Progenitor cell of endocrine pancreas (in vitro differentiated cells): ENCODE results near the gene RPS6KB1. TPM values are rescaled to one million over a fixed set of nuclear protein-coding genes. Genes with fewer than 3 reads are reported as not detected.

ENCODE experiments used
- DNase-seq: peaks from one replicate; pipeline ENCODE4 v3.0.0; 2021; ENCODE audit warnings: low spot score; ENCODE audit not compliant: unreplicated experiment
- H3K27ac Mint-ChIP-seq: 2 replicates; pipeline ENCODE4 v1.8.0; 2021; ENCODE audit warnings: mild to moderate bottlenecking, moderate library complexity, mixed read lengths
- H3K27me3 Mint-ChIP-seq: 2 replicates; pipeline ENCODE4 v1.8.0; 2021; ENCODE audit warnings: mixed read lengths
- H3K36me3 Mint-ChIP-seq: 2 replicates; pipeline ENCODE4 v1.8.0; 2022; ENCODE audit warnings: mixed read lengths; ENCODE audit not compliant: insufficient read depth
- H3K4me1 Mint-ChIP-seq: 2 replicates; pipeline ENCODE4 v1.8.0; 2021; ENCODE audit warnings: low read depth, mixed read lengths
- H3K4me3 Mint-ChIP-seq: 2 replicates; pipeline ENCODE4 v1.8.0; 2021; ENCODE audit warnings: low read depth, mild to moderate bottlenecking, moderate library complexity, mixed read lengths
- H3K9me3 Mint-ChIP-seq: 2 replicates; pipeline ENCODE4 v1.8.0; 2021; ENCODE audit warnings: low read depth, mixed read lengths
- total RNA-seq: library from RNA; stranded (reverse); gene quantifications from 2 replicates; pipeline ENCODE4 v1.2.1, GENCODE V29; 2021
- TF ChIP-seq, protein P1 (sequence below): fragments of 200-600 bp; sonication (generic); IDR thresholded peaks from one replicate; pipeline ENCODE4 v1.5.0; 2021; ENCODE audit warnings: antibody characterized with exemption, mild to moderate bottlenecking; ENCODE audit not compliant: unreplicated experiment

RPS6KB1 gene
- total RNA-seq, 1 donor from 2014 or later: 48.9 TPM

- H3K36me3 Mint-ChIP-seq: peaks cover 10% of the 10 kb centered on the region
- H3K4me1 Mint-ChIP-seq: peaks cover 20% of the 10 kb centered on the region
- H3K4me3 Mint-ChIP-seq: peak overlapping the region; percentile 99
- TF ChIP-seq, protein P1, sequence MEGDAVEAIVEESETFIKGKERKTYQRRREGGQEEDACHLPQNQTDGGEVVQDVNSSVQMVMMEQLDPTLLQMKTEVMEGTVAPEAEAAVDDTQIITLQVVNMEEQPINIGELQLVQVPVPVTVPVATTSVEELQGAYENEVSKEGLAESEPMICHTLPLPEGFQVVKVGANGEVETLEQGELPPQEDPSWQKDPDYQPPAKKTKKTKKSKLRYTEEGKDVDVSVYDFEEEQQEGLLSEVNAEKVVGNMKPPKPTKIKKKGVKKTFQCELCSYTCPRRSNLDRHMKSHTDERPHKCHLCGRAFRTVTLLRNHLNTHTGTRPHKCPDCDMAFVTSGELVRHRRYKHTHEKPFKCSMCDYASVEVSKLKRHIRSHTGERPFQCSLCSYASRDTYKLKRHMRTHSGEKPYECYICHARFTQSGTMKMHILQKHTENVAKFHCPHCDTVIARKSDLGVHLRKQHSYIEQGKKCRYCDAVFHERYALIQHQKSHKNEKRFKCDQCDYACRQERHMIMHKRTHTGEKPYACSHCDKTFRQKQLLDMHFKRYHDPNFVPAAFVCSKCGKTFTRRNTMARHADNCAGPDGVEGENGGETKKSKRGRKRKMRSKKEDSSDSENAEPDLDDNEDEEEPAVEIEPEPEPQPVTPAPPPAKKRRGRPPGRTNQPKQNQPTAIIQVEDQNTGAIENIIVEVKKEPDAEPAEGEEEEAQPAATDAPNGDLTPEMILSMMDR: no peak
- H3K27ac Mint-ChIP-seq: peak overlapping the region; percentile 99
- no peak for DNase-seq
- no peaks in the 10 kb centered on the region for H3K9me3 Mint-ChIP-seq
- H3K27me3 Mint-ChIP-seq: no peaks in the 10 kb centered on the region
These were observed 534 bp upstream of the RPS6KB1 start for GRCh38 chr17:59892251-59892923.

DNA sequence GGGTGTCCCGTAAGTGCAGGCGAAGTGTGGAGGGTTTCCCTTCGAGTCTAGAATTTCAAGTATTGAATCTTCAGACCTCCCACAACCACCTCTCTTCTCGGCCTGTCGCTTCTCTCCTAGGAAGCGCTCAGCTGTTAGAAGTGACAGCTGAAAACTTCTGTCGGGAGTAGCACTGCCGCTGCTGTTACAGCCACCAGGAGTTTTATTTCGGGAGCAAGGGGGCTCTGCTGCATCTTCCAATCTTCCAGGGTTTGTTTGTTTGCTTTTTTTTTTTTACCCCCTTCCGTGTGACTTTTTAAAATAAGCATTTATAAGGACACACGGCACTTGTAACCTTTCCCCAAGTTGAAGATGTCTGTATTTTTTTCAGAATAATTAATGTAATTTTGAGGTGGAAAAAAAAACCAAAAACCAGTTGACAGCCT lies 767 bp downstream of the RPS6KB1 start:
- Mint-ChIP-seq H3K9me3 (no peaks in the 10 kb centered on the region), H3K4me1 (peaks cover 20% of the 10 kb centered on the region), H3K4me3 (peak overlapping the region; percentile 99), H3K27ac (peak overlapping the region; percentile 99), H3K36me3 (peaks cover 6% of the 10 kb centered on the region), H3K27me3 (no peaks in the 10 kb centered on the region)
- no peak for DNase-seq
- TF ChIP-seq, protein P1: no peak

DNA sequence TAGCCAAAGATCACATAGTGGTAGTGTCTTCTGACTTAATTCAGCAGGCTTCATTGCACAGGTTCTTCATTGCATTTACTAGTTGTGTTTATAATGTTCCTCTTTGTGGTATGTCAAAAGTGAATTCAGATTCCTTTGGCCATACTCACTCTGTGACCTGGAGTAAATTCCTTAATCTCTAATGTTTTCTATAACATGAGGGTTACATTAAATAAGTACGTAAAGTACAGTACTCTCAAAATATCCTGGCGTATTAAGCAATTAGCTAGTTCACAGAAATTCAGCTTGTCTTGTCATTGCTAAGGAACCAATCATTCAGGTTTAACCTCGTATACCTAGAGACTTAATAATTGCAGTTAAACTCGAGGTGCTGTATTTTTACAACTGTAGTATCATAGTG lies 4.2 kb downstream of the RPS6KB1 start:
- Mint-ChIP-seq H3K27me3 (no peaks in the 10 kb centered on the region), H3K4me1 (peaks cover 15% of the 10 kb centered on the region), H3K36me3 (no peaks in the 10 kb centered on the region), H3K27ac (no peak overlapping the region), H3K9me3 (no peaks in the 10 kb centered on the region), H3K4me3 (no peak overlapping the region)
- DNase-seq: no peak
- TF ChIP-seq, protein P1: no peak

DNA sequence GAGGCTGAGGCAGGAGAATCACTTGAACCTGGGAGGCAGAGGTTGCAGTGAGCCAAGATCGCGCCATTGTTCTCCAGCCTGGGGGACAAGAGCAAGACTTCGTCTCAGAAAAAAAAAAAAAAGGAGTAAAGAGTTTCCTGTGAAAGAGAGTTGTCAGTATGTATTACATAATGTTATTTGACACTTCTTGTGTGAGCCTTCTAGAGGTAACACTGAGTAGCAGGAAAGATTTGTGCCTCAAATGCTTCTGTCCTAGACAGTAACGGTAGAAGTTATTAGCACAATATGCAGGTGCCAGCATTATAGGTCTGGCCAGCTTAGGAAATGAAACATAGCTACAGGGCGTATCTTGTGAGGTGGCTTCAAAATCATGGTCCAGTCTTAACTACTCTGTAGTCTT lies 6.2 kb downstream of the RPS6KB1 start:
- Mint-ChIP-seq H3K4me1 (peaks cover 8% of the 10 kb centered on the region), H3K9me3 (no peaks in the 10 kb centered on the region), H3K36me3 (no peaks in the 10 kb centered on the region), H3K27ac (no peak overlapping the region), H3K27me3 (no peaks in the 10 kb centered on the region), H3K4me3 (no peak overlapping the region)
- no peak for DNase-seq
- TF ChIP-seq, protein P1: no peak

- TF ChIP-seq, protein P1: no peak
- Mint-ChIP-seq H3K36me3 (peaks cover 1% of the 10 kb centered on the region), H3K9me3 (no peaks in the 10 kb centered on the region), H3K27ac (no peak overlapping the region), H3K4me1 (peaks cover 2% of the 10 kb centered on the region), H3K4me3 (no peak overlapping the region), H3K27me3 (no peaks in the 10 kb centered on the region)
- DNase-seq: no peak
These were observed 8.7 kb downstream of the RPS6KB1 start for GRCh38 chr17:59901604-59902003.
